ENCODE results near the gene TRPM6. TPM values are rescaled to one million over a fixed set of nuclear protein-coding genes. Genes with fewer than 3 reads are reported as not detected.
A peak's percentile ranks its signal among the peaks of the same experiment; 100 is the strongest.

TRPM6 gene, protein sequence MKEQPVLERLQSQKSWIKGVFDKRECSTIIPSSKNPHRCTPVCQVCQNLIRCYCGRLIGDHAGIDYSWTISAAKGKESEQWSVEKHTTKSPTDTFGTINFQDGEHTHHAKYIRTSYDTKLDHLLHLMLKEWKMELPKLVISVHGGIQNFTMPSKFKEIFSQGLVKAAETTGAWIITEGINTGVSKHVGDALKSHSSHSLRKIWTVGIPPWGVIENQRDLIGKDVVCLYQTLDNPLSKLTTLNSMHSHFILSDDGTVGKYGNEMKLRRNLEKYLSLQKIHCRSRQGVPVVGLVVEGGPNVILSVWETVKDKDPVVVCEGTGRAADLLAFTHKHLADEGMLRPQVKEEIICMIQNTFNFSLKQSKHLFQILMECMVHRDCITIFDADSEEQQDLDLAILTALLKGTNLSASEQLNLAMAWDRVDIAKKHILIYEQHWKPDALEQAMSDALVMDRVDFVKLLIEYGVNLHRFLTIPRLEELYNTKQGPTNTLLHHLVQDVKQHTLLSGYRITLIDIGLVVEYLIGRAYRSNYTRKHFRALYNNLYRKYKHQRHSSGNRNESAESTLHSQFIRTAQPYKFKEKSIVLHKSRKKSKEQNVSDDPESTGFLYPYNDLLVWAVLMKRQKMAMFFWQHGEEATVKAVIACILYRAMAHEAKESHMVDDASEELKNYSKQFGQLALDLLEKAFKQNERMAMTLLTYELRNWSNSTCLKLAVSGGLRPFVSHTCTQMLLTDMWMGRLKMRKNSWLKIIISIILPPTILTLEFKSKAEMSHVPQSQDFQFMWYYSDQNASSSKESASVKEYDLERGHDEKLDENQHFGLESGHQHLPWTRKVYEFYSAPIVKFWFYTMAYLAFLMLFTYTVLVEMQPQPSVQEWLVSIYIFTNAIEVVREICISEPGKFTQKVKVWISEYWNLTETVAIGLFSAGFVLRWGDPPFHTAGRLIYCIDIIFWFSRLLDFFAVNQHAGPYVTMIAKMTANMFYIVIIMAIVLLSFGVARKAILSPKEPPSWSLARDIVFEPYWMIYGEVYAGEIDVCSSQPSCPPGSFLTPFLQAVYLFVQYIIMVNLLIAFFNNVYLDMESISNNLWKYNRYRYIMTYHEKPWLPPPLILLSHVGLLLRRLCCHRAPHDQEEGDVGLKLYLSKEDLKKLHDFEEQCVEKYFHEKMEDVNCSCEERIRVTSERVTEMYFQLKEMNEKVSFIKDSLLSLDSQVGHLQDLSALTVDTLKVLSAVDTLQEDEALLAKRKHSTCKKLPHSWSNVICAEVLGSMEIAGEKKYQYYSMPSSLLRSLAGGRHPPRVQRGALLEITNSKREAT (N-terminal part only)
- polyA plus RNA-seq (2013, experiment 1 of 2) = 0.07 TPM
- polyA plus RNA-seq (2013, experiment 2 of 2) = 0.08 TPM

DNA sequence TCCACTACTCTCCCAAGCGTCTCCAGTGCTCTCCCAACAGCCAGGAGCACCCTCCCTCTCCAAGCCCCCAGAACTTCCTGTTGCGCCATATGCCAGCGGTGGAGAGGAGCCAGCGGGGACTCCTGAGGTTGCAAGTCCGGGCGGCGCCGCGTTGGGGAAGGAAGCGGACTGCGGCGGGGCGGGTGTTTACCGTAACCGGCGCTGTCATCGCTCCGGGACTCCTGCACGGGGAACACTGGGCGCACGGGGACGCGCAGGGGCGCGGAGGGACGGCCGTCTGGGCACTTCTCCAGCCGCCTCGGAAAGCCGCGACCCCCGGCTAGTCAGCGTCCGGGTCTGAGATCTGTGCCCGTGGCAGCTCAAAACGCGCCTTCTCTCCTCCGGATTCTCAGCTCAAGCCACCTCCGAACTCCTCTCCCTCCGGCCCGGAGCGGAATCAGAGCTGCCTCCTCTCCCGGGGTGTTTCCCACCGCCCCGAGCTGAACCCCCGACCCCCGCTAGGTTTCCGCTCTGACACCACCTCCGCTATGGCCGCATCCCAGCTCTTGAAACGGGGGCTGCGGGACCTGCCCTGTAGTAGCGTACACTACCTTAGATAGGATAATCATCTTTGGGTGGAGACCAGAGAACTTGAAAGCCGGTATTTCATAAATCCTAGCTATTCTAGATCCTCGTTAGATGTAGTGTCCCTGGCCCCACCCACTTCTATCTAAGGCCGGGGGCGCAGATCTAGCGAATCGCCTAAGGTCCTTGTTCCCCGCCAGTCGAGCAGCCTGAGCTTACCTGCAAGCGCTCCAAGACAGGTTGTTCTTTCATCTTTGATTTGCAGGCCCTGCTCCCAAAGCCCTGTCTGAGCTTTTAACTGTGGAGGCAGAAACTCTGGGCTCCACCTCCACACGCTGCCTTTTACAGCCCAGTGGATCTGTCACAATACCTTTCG, at the start of gene TRPM6:
TRPM6 (minus strand) TSS at position 881 of the 940 bp plus-strand sequence; CDS start at position 816, 65 bp downstream.
- peak; percentile 77 for DNase-seq
- no peak within 1 kb of the TSS for H3K23ac ChIP-seq (ENCODE audit: low read length in 2 of 2)
- peak within 1 kb of the TSS; percentile 28 to 84 for H3K18ac ChIP-seq (ENCODE audit: low read depth in 1 of 2, low read length in 2 of 2)
- peak within 1 kb of the TSS; percentile 71 to 83 for H3K4me3 ChIP-seq (ENCODE audit: insufficient read depth in 1 of 2, low read depth in 1 of 2, low read length in 2 of 2)
- H4K8ac ChIP-seq (ENCODE audit: low read length) = peak within 1 kb of the TSS; percentile 27
- peak within 1 kb of the TSS; percentile 54 for H2BK120ac ChIP-seq (ENCODE audit: low read depth, low read length)
- H3K27ac ChIP-seq (ENCODE audit: low read length, poor library complexity, severe bottlenecking) = no peak within 1 kb of the TSS
- H3K4ac ChIP-seq (ENCODE audit: low read depth in 1 of 2, low read length in 2 of 2) = peak within 1 kb of the TSS in 1 of 2 experiments; percentile 67
- peaks cover 0 to 11% of the 10 kb centered on the region in 2 experiments for H3K27me3 ChIP-seq (ENCODE audit: control insufficient read depth in 1 of 2, insufficient read depth in 1 of 2, low read length in 2 of 2)
- no peaks in the 10 kb centered on the region for H3K79me1 ChIP-seq (replicated peaks; ENCODE audit: low read length, poor library complexity, severe bottlenecking)
- peak within 1 kb of the TSS; percentile 68 for H2AFZ ChIP-seq (ENCODE audit: low read depth, low read length)
- no peak within 1 kb of the TSS for H2BK5ac ChIP-seq (ENCODE audit: low read depth, low read length, poor library complexity, severe bottlenecking)
- H3K4me1 ChIP-seq (ENCODE audit: control insufficient read depth, insufficient read depth, low read depth, low read length) = peaks cover 3% of the 10 kb centered on the region
- H2AK5ac ChIP-seq (ENCODE audit: low read length, severe bottlenecking) = no peak within 1 kb of the TSS
- no peak within 1 kb of the TSS for H2BK15ac ChIP-seq (ENCODE audit: low read depth, poor library complexity, severe bottlenecking)
- H2BK12ac ChIP-seq (ENCODE audit: low read length in 2 of 2) = no peak within 1 kb of the TSS
- 3% methylated on average over 53 of the region's 64 CpGs for WGBS
- H3K4me2 ChIP-seq (ENCODE audit: low read length, poor library complexity, severe bottlenecking) = peak within 1 kb of the TSS; percentile 96
- peak within 1 kb of the TSS; percentile 78 for H3K9ac ChIP-seq (ENCODE audit: low read length)
- H3K36me3 ChIP-seq (ENCODE audit: control insufficient read depth in 1 of 2, insufficient read depth in 2 of 2, low read depth in 1 of 2, low read length in 2 of 2) = no peaks in the 10 kb centered on the region
- no peak within 1 kb of the TSS for H4K91ac ChIP-seq (ENCODE audit: low read length)
- H3K14ac ChIP-seq (ENCODE audit: low read length in 2 of 2) = peak within 1 kb of the TSS in 1 of 2 experiments; percentile 59
- H3K9me3 ChIP-seq (ENCODE audit: control insufficient read depth, low read length) = peaks cover 10% of the 10 kb centered on the region

DNA sequence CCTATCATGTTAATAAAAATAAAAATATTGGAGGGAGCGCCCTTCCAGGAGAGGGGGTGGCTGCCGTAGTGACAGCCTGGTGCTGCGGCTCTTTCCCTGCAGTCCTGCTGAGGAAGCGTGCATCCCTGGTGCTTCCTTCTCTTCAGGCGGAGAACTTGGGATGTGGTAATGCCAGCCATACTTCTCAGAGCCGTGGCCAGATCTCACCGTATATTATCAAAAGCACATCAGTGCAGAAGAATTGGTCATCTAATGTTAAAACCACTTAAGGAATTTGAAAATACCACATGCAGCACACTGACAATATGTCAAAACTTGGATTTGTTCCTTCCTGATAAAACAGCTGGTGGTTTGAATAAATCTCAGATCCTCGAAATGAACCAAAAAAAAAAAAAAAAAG, 47.3 kb upstream of the TRPM6 start:
- no peak overlapping the region for H2BK15ac ChIP-seq (ENCODE audit: low read depth, poor library complexity, severe bottlenecking)
- DNase-seq = no peak
- no peak overlapping the region for H3K4me2 ChIP-seq (ENCODE audit: low read length, poor library complexity, severe bottlenecking)
- no peak overlapping the region for H3K4me3 ChIP-seq (ENCODE audit: insufficient read depth in 1 of 2, low read depth in 1 of 2, low read length in 2 of 2)
- peaks cover 9% of the 10 kb centered on the region for H3K9me3 ChIP-seq (ENCODE audit: control insufficient read depth, low read length)
- no peak overlapping the region for H3K14ac ChIP-seq (ENCODE audit: low read length in 2 of 2)
- H2BK12ac ChIP-seq (ENCODE audit: low read length in 2 of 2) = no peak overlapping the region
- H3K36me3 ChIP-seq (ENCODE audit: control insufficient read depth in 1 of 2, insufficient read depth in 2 of 2, low read depth in 1 of 2, low read length in 2 of 2) = no peaks in the 10 kb centered on the region
- WGBS = 86% methylated on average over 7 of the region's 8 CpGs
- no peaks in the 10 kb centered on the region for H3K4me1 ChIP-seq (ENCODE audit: control insufficient read depth, insufficient read depth, low read depth, low read length)
- H3K9ac ChIP-seq (ENCODE audit: low read length) = no peak overlapping the region
- H2BK120ac ChIP-seq (ENCODE audit: low read depth, low read length) = no peak overlapping the region
- no peak overlapping the region for H3K4ac ChIP-seq (ENCODE audit: low read depth in 1 of 2, low read length in 2 of 2)
- no peaks in the 10 kb centered on the region for H3K79me1 ChIP-seq (replicated peaks; ENCODE audit: low read length, poor library complexity, severe bottlenecking)
- H4K91ac ChIP-seq (ENCODE audit: low read length) = no peak overlapping the region
- no peak overlapping the region for H4K8ac ChIP-seq (ENCODE audit: low read length)
- no peaks in the 10 kb centered on the region for H3K27me3 ChIP-seq (ENCODE audit: control insufficient read depth in 1 of 2, insufficient read depth in 1 of 2, low read length in 2 of 2)
- no peak overlapping the region for H3K27ac ChIP-seq (ENCODE audit: low read length, poor library complexity, severe bottlenecking)
- H2AFZ ChIP-seq (ENCODE audit: low read depth, low read length) = no peak overlapping the region
- no peak overlapping the region for H2BK5ac ChIP-seq (ENCODE audit: low read depth, low read length, poor library complexity, severe bottlenecking)
- H3K18ac ChIP-seq (ENCODE audit: low read depth in 1 of 2, low read length in 2 of 2) = no peak overlapping the region
- H2AK5ac ChIP-seq (ENCODE audit: low read length, severe bottlenecking) = no peak overlapping the region
- no peak overlapping the region for H3K23ac ChIP-seq (ENCODE audit: low read length in 2 of 2)

DNA sequence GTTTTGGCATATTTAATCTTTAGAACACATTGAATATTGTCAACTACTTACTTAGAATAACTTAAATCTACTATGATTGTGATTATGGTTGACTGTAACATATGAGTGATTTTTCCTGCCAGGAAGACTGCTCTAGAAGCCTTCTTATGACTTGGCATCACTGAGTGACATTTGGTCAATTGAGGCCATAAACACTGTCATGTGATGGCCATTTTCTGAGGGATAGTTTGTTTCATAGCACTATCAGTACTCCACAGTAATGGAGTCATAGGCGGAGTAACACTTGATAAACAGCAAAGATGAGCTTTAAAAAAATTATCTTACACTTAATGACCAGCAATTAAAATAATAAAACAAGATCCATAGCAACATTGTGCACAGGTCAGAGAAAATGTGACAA, 34.0 kb upstream of the TRPM6 start:
- H2BK5ac ChIP-seq (ENCODE audit: low read depth, low read length, poor library complexity, severe bottlenecking) = no peak overlapping the region
- no peak overlapping the region for H4K91ac ChIP-seq (ENCODE audit: low read length)
- no peaks in the 10 kb centered on the region for H3K36me3 ChIP-seq (ENCODE audit: control insufficient read depth in 1 of 2, insufficient read depth in 2 of 2, low read depth in 1 of 2, low read length in 2 of 2)
- H3K23ac ChIP-seq (ENCODE audit: low read length in 2 of 2) = no peak overlapping the region
- no peaks in the 10 kb centered on the region for H3K27me3 ChIP-seq (ENCODE audit: control insufficient read depth in 1 of 2, insufficient read depth in 1 of 2, low read length in 2 of 2)
- H3K4ac ChIP-seq (ENCODE audit: low read depth in 1 of 2, low read length in 2 of 2) = no peak overlapping the region
- H2BK120ac ChIP-seq (ENCODE audit: low read depth, low read length) = no peak overlapping the region
- H3K27ac ChIP-seq (ENCODE audit: low read length, poor library complexity, severe bottlenecking) = no peak overlapping the region
- H3K4me2 ChIP-seq (ENCODE audit: low read length, poor library complexity, severe bottlenecking) = no peak overlapping the region
- H3K18ac ChIP-seq (ENCODE audit: low read depth in 1 of 2, low read length in 2 of 2) = no peak overlapping the region
- no CpG with 5 or more reads among the region's 1 CpG for WGBS
- H2BK15ac ChIP-seq (ENCODE audit: low read depth, poor library complexity, severe bottlenecking) = no peak overlapping the region
- no peak overlapping the region for H3K14ac ChIP-seq (ENCODE audit: low read length in 2 of 2)
- no peaks in the 10 kb centered on the region for H3K9me3 ChIP-seq (ENCODE audit: control insufficient read depth, low read length)
- no peaks in the 10 kb centered on the region for H3K4me1 ChIP-seq (ENCODE audit: control insufficient read depth, insufficient read depth, low read depth, low read length)
- no peak overlapping the region for H2AFZ ChIP-seq (ENCODE audit: low read depth, low read length)
- no peak overlapping the region for H2AK5ac ChIP-seq (ENCODE audit: low read length, severe bottlenecking)
- H2BK12ac ChIP-seq (ENCODE audit: low read length in 2 of 2) = no peak overlapping the region
- H4K8ac ChIP-seq (ENCODE audit: low read length) = no peak overlapping the region
- no peaks in the 10 kb centered on the region for H3K79me1 ChIP-seq (replicated peaks; ENCODE audit: low read length, poor library complexity, severe bottlenecking)
- H3K4me3 ChIP-seq (ENCODE audit: insufficient read depth in 1 of 2, low read depth in 1 of 2, low read length in 2 of 2) = no peak overlapping the region
- no peak for DNase-seq
- H3K9ac ChIP-seq (ENCODE audit: low read length) = no peak overlapping the region
